COLO668 (cell line): ENCODE data around the gene EGFR.

Source experiments
- DNase-seq: peaks from one replicate; lab custom pipeline; 2025; ENCODE audit not compliant: unreplicated experiment; lab: John Stamatoyannopoulos, UW

Gene EGFR

DNA sequence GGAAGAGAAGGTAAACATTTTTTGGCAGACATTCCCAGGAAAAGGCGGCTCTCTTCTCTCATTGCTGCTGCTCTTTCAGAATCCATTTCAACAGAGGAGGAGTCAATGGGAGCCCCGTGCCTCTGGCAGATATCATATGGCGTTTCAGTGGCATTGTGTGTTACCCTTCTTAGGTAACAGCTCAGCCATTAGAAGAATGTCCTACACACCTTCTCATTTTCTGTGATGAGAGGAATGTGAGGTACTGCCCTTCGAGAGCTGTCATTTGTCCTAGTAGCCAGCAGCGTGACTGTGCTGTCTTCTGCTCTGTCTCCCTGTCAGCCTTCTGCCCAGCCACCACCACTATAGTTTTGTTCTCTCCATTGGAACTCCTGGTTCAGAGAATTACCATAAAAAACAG lies 102.4 kb downstream of the EGFR start:
- DNase-seq, result no peak

DNA sequence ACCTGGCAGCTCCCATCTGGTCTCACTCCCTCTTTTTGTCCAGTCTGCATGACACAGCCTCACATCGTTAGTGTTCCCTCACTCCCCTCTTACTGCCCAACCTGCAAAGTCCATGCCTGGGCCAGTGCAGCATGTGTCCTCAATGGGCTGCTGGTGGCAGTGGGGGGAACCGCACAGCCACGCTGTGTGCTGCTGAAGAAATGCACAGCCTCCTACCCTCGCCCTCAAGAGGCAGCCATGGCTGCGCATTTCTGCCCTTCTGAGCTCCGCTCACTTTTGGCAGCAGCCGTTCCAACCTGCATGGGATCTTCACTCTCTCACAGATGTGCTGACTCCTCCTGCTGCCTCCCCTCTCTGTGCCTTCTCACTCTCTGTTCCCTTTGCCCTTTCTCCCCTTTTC lies 103.4 kb downstream of the EGFR start:
- no peak for DNase-seq

DNA sequence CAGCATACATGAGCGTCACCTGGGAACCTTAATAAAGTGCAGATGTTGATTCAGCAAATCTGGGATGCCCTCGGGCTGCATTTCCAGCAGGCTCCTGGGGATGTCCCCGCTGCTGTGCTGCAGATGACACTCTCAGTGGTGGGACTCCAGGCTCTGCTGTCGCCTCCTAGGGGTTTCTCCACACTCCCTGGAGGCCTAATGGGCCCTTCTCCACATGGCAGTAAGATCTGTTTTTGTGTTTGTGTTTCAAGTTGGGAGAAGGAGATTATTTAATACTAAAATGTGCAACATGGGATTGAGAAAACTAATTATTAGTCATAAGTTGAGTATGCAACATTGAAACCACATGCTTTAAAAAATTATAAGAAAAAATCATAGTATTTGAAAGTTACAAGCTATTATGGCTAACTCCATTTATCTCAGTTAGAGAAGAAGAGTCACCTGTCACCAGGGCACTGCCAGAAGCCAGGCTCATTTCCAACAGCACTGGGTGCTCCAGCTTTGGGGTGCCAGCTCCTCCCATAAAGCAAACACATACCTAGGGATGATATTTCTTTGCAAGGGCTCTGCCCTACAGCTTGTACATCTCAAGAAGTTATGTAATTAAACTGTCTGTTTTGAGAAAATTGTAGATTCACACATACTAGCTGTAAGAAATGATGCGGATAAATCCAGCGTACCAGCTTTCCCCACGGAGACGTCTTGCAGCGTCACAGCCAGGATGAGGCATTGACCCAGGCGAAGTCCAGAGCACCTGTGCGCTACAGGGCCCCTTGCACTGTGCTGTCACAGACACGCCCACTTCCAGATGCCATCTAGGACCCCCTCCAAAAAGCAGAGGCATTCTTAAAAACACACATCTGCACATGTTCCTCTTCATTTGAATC lies 106.4 kb downstream of the EGFR start:
- DNase-seq, result no peak

DNA sequence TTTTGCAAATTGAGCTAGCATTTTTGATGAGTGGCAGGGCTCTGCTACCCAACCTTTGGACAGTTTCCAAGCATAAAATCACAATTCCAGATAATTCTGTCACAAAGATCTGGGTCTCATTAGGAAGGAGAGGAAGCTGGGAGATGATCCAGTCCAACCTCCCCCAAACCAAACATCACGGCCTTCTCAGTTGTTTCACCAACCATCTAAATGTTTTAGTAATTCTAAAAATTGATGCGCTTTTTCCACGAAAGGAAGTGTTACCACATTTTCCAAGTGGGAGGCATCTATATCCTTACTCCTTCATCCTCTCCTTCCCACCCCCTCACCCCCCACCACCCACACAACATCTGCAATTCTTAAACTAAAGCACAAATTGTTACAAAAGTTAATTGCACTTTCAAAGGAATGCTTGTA lies 108.3 kb downstream of the EGFR start:
- DNase-seq, result no peak

DNA sequence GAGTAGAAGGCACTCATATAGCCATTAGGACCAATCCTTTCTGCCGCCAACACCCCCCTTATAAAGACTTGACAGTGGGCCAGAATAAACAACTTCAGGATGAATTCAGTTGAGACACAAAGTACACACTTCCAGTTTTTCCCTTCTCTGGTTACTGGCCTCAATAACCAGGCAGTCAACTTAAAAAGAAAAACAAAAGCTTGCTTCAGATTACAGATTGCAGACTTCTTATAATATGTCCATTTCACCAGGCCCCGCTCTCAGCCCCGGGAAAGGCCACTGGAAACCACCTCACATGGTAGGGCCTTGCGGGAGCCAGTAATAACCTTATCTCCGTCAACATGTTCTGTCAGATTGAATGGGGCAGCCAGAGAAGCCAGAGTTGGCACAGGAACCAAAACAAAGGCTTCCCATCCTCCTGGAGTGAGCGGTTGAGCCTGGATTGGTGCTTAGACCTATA lies 108.8 kb downstream of the EGFR start:
- peak; percentile 14 for DNase-seq

DNA sequence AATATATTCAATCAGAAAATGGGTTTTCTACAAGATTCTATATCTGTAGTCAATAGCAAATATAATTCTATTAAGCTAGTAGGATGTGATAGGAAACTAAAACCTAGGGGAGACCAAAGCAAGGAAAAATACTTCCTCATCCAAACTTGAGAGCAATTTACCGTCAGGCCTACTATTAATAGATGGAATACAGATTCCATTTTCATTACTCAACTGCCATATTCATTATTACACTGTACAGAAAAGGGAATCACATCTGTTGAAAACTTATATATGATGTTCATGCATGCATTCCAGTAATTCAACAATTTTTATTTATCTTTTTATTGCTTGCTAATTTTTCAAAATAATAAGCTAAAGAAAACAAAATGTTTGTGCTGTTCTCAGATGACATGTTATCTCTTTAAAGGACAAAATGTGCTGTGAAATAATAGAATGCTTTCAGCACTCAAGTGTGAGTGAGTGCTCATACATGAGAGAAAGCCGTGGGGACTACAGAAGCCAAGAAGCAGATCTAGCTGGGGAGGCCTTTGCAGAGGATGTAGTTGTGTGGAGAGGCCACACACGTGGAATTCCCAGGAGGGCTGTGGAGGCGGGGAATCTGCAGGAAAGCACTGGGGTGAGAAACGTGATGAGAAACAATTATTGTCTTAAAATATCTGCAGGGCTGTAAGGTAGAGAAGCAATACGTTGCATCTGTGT lies 110.0 kb downstream of the EGFR start:
- DNase-seq, result no peak

DNA sequence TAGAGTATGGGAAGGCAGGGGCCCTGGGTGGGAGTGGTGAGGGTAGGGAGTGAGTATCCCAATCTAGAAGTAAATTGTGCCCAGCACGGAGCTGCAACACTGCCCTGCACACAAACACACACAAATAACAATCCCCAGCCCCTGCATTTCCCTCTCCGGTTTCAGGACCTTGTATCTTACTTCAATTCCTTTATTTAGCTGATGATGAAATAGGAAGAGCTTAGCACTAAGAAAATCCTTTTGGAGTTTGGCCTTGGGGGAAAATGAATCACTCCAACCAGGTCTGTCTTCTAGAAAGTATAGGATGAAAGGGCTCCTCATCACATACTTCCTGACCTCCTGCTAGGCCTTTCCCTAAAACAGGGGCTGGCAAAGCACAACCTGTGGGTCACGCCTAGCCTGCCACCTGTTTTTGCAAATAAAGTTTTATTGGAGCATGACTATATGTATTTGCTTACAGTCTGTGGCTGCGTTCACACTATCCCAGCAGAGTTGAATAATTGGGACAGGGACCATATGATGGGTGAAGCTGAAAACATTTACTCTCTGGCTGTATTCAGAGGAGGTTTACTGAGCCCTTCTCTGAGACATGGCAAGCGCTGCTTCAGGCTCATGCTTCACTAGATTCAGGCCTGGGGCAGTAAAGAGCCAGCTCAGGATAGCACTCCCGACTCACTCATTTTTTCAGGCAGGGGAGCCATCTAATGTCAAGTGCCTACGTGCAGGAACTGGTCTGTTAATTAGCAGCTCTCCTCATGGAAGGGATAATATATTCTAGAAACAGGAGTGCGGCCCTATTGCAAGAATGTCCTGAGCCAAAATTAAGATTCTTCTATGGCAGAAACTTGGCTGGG lies 111.0 kb downstream of the EGFR start:
- DNase-seq, result no peak

DNA sequence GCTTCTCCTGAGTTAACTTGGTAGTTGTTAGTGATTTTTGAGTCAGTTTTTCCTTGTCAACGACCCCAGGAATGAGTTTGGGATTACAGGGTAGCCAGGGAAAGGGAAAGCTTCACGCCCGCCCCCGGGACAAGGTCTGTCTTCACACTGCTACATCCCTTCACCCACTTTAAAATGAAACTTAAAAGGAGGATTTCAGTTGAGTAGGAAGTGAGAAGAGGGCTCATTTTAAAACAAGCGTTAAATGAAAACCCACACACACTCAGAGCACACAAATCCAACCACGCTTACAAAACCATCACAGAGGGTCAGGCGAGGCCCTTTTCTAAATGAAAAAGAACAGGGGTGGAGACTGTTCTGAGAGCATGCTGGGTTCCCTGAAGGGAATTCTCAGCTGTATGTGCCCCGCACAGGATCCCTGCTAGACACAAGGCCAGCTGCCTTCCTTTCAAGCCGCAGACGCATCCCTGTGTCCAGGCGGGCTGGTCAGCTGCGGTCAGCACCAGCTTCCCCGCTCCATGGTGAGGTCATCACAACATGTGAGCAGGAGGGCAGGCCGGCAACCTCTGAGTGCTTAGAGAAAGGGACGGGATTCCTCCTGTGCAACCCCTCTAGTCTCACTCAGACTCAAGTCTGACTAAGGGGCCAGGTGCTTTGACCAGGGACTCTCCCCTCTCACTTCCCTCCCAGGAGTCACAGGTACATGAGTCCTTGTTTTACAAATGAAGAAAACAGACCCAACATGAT lies 111.8 kb downstream of the EGFR start:
- DNase-seq, result no peak

DNA sequence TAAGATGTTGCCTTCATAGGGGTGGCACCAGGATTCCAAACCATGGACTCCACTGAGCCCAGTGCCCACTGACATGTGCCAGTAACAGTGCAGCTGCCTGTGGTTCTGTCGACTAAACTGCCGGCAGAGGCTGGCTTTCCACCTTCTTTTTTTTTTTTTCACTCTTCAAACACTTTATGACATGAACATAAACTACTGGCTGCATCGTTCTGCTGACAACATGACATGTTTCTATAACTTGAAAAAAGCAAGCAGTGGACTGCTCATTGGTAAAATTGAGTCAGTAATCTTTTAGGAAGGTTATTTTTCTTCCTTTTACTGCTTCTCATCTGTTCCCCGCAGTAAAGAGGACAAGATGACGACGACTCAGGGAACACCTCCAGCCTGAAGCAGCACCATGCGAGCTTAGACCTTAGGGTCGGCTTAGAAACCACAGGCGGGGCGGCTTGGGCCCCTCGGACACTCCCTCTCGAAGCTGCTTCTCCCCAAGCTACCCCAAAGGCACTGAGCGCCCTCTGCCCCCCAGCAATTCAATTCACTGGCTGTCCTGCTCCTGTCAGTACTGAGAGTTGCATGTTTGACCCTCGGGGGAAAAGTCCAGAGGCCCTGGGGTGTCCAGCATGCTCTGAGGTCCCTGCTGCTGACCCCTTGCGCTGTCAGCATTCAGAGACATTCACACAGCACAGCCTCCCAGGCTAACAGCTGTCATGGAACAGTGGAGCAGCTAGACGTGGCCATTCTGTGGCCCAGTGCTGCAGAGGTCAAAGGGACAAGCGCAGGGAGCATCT lies 112.5 kb downstream of the EGFR start:
- DNase-seq, result no peak

DNA sequence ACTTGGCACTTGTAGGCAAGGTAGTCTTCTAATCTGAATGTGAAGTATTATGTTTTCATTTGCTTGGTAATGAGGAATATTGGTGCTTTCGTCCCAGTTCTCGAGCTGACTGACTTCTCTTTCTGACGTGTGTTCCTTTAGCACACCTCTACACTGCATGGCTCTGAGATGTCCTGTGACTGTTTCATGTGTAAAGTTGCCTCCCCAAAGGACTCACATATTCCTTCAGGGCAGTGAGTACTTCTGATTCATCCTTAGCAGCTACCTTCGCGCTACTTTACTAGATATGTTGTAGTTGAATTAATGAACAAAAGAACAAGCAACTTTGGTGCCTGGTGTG lies 113.7 kb downstream of the EGFR start:
- no peak for DNase-seq

DNA sequence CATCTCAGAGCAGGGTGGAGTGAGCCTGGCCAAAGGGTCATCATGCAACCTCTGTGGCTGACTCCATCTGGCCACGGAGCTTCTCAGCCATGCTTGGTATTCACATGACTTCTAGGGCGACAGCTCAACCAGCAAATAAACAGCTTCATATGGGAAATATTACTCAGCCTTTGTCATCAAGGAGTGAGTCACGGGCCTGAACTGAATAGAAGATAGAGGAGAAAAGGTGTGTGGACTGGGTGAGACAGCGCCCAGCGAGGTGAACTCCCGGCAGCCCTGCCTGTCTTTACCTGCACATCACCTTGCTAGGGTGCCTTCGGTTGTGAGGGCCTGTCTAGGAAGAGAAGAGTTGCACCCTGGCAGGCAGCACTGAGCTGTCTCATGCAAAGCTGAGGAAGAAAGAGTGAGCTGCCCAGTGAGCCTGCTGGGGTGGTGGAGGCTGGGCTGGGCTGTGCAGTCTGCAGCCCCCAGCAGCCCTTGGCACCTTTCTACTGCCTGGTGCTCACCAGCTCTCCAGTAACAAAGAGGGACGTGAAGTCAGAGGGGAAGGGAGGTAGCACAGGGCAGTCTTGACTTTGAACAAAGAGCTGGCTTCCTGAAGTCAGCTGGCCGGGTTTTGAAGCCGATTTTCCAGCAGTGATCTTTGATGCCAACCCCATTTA lies 114.2 kb downstream of the EGFR start:
- DNase-seq, result no peak

DNA sequence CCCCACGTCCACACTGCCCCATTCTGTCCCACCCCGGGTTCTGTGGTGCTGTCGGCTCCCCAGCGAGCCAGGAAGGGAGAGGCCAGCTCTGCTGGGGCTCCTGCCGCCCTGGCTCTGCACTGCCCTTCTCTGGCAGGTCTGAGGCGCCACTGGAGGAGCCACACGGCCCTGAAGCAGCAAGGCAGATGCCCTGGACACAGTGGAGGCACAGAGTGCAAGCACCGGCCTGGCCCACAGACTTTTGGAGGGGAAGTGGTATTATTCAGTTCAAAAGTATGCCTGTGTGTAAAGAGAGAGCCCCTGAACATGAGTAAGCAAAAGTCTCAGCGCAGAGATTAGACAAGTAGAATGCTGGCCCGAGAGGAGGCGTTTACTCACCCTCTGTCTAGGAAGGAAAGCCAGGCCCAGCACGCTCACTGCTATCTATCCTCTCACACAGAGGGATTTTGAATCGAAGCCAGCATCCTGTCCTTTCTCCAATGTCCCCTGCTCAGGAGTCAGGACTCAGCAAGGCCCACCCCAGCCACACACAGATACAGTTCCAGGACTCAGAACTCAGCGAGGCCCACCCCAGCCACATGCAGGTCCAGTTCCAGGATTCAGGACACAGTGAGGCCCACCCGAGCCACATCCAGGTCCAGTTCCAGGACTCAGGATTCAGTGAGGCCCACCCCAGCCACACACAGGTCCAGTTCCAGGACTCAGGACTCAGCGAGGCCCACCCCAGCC lies 115.0 kb downstream of the EGFR start:
- no peak for DNase-seq

DNA sequence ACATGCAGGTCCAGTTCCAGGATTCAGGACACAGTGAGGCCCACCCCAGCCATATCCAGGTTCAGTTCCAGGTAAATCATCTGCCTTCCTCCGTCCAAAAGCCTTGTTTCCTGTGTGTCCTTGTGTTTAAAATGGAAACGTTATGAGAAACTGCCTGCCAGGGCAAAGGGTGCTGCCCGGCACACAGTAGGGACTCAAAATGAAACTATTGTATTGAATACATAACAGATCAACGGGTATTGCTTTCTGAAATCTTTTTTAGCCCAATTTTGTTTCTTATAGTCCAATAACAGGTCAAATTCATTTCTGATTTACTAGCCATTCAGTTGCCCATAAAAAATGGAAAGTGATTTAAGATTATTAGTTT lies 115.5 kb downstream of the EGFR start:
- no peak for DNase-seq

DNA sequence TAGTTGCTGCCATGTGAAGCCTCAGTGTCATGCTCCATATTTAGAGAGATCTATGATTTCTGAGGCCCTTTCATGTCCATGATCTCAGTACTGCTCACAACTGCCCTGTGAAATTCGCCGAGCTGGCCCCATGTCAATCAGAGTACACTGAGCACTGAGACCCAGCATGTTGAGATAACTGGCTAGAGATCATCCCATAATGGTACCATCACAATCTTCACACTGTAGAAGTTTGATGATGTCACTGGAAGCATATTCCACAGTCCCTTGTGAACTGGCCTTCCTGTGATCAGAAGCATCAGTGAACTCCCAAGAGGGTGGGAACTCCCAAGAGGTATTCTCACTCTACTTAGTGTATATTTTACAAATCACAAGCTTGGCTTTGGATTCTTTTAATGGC lies 116.0 kb downstream of the EGFR start:
- DNase-seq, result no peak

DNA sequence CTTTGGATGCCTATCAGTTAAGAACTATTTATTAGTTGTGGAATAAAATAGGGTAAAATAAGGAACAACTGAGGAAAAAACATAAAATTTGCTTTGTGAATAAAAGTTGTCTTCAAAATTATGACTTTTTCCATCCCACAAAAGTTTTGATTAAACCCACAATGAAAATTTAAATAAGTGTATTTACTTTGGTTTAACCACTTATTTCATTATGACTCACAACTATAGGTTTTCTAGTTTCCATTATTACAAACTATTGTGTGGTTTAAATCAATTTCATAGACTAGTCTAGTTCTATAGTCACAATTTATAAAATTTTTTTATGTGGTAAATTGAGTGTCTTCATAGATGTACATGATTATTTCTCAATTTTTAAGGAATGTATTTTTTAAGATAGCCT lies 116.6 kb downstream of the EGFR start:
- DNase-seq, result no peak

DNA sequence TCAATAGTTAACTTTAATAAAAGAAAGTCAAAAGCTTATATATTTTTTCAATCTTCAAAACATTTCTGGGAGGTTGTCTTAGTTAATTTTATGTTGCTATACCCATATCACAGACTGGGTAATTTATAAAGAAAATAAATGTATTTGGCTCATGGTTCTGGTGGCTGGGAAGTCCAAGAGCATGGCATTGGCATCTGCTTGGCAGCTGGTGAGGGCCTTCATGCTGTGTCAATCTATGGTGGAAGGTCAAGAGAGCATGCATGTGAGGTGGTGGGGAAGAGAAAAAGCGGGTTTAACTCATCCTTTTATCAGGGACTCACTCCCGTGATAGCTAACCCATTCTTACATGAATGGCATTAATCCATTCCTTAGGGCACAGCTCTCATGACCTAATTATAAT lies 119.8 kb downstream of the EGFR start:
- DNase-seq, result no peak

DNA sequence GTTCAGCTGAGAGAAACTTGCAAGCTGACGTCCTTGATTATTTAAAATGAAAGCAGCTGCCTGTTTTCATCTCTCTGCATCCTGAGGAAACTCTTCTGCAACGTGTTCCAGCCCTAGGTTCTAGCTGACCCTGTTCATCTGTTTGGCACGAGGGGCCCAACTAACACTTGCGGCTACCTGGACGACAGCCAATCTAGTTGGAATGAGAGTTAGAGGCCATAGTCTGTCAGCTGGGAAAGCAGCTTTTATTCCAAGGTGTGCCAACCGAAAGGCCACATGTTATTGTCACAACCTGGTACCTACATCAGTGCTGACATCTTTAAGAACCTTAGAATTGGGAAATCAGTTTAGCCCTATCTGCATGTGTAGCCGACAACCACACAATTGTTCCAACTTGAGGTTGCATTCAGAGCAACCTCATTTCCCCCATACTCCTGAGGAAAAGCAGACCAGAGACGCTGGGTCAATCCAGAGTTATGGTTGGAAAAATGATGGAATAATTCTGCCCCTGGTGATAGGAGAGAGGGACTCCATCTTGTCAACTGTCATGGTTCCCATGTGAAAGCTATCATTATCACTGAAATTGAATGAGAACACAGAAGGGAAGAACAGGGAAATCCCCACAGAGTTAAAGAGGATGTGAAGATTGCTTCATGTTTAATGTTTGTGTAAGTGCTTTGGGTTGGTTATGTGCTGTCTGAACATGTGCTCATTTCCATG lies 121.6 kb downstream of the EGFR start:
- no peak for DNase-seq

DNA sequence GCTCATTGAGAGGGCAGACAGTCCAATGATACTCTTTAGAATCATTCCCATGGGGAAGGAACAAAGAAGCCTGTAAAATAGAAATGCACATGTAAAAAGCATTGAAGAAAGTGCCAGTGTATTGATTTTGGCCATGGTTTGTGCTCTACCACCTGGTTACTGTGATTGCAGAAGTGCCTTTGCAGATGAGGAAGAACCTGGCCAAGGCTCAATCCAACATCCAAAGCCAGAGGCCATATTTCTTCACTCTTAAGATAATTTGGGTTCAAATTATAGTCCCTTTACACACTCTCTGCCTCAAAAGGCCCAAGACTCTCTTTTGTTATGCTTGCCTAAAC lies 122.1 kb downstream of the EGFR start:
- DNase-seq, result no peak
